ENCODE measurements around the gene MS4A2.
"Not testable (repeated sequence)": the region's sequence is repeated elsewhere in the genome, so short reads cannot be mapped to it uniquely, and the experiment has no call there.

The MS4A2 gene

DNA sequence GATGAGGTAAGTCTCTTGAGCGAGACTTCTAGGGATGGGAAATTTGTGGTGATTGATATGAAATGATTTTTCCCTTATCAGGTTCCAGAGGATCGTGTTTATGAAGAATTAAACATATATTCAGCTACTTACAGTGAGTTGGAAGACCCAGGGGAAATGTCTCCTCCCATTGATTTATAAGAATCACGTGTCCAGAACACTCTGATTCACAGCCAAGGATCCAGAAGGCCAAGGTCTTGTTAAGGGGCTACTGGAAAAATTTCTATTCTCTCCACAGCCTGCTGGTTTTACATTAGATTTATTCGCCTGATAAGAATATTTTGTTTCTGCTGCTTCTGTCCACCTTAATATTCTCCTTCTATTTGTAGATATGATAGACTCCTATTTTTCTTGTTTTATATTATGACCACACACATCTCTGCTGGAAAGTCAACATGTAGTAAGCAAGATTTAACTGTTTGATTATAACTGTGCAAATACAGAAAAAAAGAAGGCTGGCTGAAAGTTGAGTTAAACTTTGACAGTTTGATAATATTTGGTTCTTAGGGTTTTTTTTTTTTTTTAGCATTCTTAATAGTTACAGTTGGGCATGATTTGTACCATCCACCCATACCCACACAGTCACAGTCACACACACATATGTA lies 7.1 kb downstream of the MS4A2 start:
- no peak overlapping the region for H3K27ac ChIP-seq
- in situ Hi-C loops (cut with HindIII; ENCODE audit: low pct_ligation_motif_present, low sequenced_read_pairs), result no loop called here
- H3K36me3 ChIP-seq (replicated peaks), result no peaks in the 10 kb centered on the region
- H3K27me3 ChIP-seq (replicated peaks), result no peaks in the 10 kb centered on the region
- TF ChIP-seq, protein P1, sequence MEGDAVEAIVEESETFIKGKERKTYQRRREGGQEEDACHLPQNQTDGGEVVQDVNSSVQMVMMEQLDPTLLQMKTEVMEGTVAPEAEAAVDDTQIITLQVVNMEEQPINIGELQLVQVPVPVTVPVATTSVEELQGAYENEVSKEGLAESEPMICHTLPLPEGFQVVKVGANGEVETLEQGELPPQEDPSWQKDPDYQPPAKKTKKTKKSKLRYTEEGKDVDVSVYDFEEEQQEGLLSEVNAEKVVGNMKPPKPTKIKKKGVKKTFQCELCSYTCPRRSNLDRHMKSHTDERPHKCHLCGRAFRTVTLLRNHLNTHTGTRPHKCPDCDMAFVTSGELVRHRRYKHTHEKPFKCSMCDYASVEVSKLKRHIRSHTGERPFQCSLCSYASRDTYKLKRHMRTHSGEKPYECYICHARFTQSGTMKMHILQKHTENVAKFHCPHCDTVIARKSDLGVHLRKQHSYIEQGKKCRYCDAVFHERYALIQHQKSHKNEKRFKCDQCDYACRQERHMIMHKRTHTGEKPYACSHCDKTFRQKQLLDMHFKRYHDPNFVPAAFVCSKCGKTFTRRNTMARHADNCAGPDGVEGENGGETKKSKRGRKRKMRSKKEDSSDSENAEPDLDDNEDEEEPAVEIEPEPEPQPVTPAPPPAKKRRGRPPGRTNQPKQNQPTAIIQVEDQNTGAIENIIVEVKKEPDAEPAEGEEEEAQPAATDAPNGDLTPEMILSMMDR (IDR thresholded peaks at IDR 0.05; ENCODE audit: low read depth, low read length, missing control alignments), result no peak
- no peak overlapping the region for H3K4me3 ChIP-seq (ENCODE audit: low read depth, low read length)
- DNase-seq, result no peak

GRCh38 chr11:60097189-60097588 lies 8.7 kb downstream of the MS4A2 start:
- TF ChIP-seq, protein P1 (IDR thresholded peaks at IDR 0.05; ENCODE audit: low read depth, low read length, missing control alignments), result no peak
- no peaks in the 10 kb centered on the region for H3K27me3 ChIP-seq (replicated peaks)
- in situ Hi-C loops (cut with HindIII; ENCODE audit: low pct_ligation_motif_present, low sequenced_read_pairs), result no loop called here
- H3K4me3 ChIP-seq (ENCODE audit: low read depth, low read length), result no peak overlapping the region
- H3K36me3 ChIP-seq (replicated peaks), result no peaks in the 10 kb centered on the region
- DNase-seq, result no peak
- H3K27ac ChIP-seq, result no peak overlapping the region

DNA sequence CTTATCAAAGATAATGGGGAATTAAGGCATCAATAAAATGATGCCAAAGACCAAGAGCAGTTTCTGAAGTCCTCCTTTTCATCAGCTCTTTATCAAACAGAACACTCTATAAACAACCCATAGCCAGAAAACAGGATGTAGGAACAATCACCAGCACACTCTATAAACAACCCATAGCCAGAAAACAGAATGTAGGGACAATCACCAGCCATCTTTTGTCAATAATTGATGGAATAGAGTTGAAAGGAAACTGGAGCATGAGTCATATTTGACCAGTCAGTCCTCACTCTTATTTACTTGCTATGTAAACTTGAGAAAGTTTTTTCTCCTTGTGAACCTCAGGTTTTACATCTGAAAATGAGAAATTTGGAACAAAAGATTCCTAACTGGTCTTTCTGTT lies 10.0 kb downstream of the MS4A2 start:
- DNase-seq, result no peak
- no peak overlapping the region for H3K27ac ChIP-seq
- TF ChIP-seq, protein P1 (IDR thresholded peaks at IDR 0.05; ENCODE audit: low read depth, low read length, missing control alignments), result no peak
- H3K27me3 ChIP-seq (replicated peaks), result no peaks in the 10 kb centered on the region
- no peak overlapping the region for H3K4me3 ChIP-seq (ENCODE audit: low read depth, low read length)
- H3K36me3 ChIP-seq (replicated peaks), result no peaks in the 10 kb centered on the region
- in situ Hi-C loops (cut with HindIII; ENCODE audit: low pct_ligation_motif_present, low sequenced_read_pairs), result no loop called here

GRCh38 chr11:60100516-60100915 lies 12.1 kb downstream of the MS4A2 start:
- DNase-seq, result no peak
- H3K4me3 ChIP-seq (ENCODE audit: low read depth, low read length), result no peak overlapping the region
- H3K27me3 ChIP-seq (replicated peaks), result no peaks in the 10 kb centered on the region
- H3K27ac ChIP-seq, result no peak overlapping the region
- in situ Hi-C loops (cut with HindIII; ENCODE audit: low pct_ligation_motif_present, low sequenced_read_pairs), result no loop called here
- no peaks in the 10 kb centered on the region for H3K36me3 ChIP-seq (replicated peaks)
- TF ChIP-seq, protein P1 (IDR thresholded peaks at IDR 0.05; ENCODE audit: low read depth, low read length, missing control alignments), result no peak

DNA sequence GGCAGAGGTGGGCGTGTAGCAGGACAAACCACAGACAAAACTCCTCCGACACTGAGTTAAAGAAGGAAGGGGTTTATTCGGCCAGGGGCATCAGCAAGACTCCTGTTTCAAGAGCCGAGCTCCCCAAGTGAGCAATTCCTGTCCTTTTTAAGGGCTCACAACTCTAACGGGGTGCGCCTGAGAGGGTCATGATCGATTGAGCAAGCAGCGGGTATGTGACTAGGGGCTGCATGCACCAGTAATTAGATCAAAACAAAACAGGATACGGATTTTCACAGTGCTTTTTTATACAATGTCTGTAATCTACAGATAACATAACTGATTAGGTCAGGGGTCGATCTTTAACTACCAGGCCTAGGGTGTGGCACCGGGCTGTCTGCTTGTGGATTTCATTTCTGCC lies 12.9 kb downstream of the MS4A2 start:
- in situ Hi-C loops (cut with HindIII; ENCODE audit: low pct_ligation_motif_present, low sequenced_read_pairs); H3K4me3 ChIP-seq (ENCODE audit: low read depth, low read length); H3K36me3 ChIP-seq (replicated peaks); DNase-seq; H3K27ac ChIP-seq; H3K27me3 ChIP-seq (replicated peaks): not testable (repeated sequence)

DNA sequence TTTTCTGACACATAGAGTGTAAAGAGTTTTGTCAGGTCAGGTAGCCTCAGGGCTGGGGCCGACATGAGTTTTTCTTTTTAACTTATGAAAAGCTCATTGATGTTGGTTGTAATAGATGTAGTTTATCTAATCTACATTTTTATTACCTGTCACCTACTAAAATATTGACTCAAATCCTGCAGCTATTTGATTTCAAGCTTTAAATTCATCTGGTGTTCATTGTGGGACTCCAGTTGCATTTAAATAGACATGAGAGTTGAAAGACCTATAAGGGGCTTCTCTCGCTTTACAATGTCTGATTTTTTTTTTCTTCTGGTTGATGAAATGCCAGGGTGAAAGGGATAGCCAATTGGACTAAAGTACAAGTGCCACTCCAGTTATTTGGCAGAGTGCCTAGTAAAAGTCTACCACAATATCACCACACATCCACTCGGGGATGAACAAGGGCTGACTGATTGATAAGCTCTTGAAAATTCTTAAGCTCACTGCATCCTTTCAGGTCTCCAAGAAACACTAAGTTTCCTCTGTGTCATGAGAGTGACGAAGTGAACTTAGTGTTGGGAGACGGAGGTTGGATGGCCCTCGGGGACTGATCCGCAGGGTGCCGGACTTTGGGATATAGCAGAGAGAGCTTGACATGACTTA lies 16.1 kb downstream of the MS4A2 start:
- in situ Hi-C loops (cut with HindIII; ENCODE audit: low pct_ligation_motif_present, low sequenced_read_pairs); H3K27me3 ChIP-seq (replicated peaks); DNase-seq; H3K36me3 ChIP-seq (replicated peaks); H3K4me3 ChIP-seq (ENCODE audit: low read depth, low read length); H3K27ac ChIP-seq: not testable (repeated sequence)

DNA sequence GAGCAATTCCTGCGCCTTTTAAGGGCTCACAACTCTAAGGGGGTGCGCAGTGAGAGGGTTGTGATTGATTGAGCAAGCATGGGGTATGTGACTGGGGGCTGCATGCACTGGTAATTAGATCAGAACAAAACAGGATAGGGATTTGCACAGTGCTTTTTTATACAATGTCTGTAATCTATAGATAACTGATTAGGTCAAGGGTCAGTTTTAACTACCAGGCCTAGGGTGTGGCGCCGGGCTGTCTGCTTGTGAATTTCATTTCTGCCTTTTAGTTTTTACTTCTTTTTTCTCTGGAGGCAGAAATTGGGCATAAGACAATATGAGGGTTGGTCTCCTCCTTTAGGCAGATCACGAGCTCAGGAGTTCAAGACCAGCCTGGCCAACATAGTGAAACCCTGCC lies 20.2 kb downstream of the MS4A2 start:
- DNase-seq; H3K36me3 ChIP-seq (replicated peaks); H3K4me3 ChIP-seq (ENCODE audit: low read depth, low read length); H3K27me3 ChIP-seq (replicated peaks); H3K27ac ChIP-seq; in situ Hi-C loops (cut with HindIII; ENCODE audit: low pct_ligation_motif_present, low sequenced_read_pairs): not testable (repeated sequence)

All from brain microvascular endothelial cell (primary cell).